K562 (cell line): ENCODE results near the gene VWA5B1. TPM values are rescaled to one million over a fixed set of nuclear protein-coding genes. Genes with fewer than 3 reads are reported as not detected.

Source experiments
- ARID2 ChIP-seq: fragments of 450-650 bp; IDR thresholded peaks from 2 replicates; pipeline ENCODE4 v1.6.1; 2017; ENCODE audit warnings: antibody characterized with exemption, mild to moderate bottlenecking
- ATF2 ChIP-seq: sonication (generic); formaldehyde crosslinking; IDR thresholded peaks from 2 replicates; pipeline ENCODE4 v1.8.1; 2022; ENCODE audit warnings: missing genetic modification reagents
- BRD4 ChIP-seq: fragments of 200-600 bp; sonication (generic); IDR thresholded peaks from 2 replicates; pipeline ENCODE4 v1.6.1; 2017; ENCODE audit warnings: inconsistent platforms
- C11orf30 ChIP-seq: fragments of 450-650 bp; IDR thresholded peaks from 2 replicates; pipeline ENCODE4 v1.6.1; 2016; ENCODE audit warnings: low read depth, mild to moderate bottlenecking
- CBFB ChIP-seq: sonication (generic); formaldehyde crosslinking; IDR thresholded peaks from 2 replicates; pipeline ENCODE4 v1.4.0; 2020; ENCODE audit warnings: mild to moderate bottlenecking, missing genetic modification reagents
- CBX3 ChIP-seq, 2 experiments: IDR thresholded peaks; 1 replicate in 1 of 2; 2 replicates in 1 of 2; pipeline ENCODE4 v1.6.1; 2012; ENCODE audit warnings: inconsistent platforms in 2 of 2, low read length in 2 of 2, borderline replicate concordance in 1 of 2, control low read depth in 1 of 2
- CREB3 ChIP-seq: fragments of 450-650 bp; conservative IDR thresholded peaks from 2 replicates; pipeline ENCODE4 v1.6.1; 2016; ENCODE audit warnings: missing genetic modification characterization, low read depth, mild to moderate bottlenecking, missing compliant biosample characterization, moderate library complexity
- E2F8 ChIP-seq: fragments of 450-650 bp; IDR thresholded peaks from 2 replicates; pipeline ENCODE4 v1.7.1; 2018; ENCODE audit warnings: mild to moderate bottlenecking, low read depth; ENCODE audit not compliant: partially characterized antibody
- GATAD2B ChIP-seq: fragments of 450-650 bp; IDR thresholded peaks from 2 replicates; pipeline ENCODE4 v1.6.1; 2017; ENCODE audit warnings: mild to moderate bottlenecking, borderline replicate concordance
- HCFC1 ChIP-seq: IDR thresholded peaks from 2 replicates; pipeline ENCODE4 v1.6.1; 2012; ENCODE audit warnings: low read depth, low read length, improper control_type of control experiment
- JUND ChIP-seq, 2 experiments: IDR thresholded peaks; 2 replicates in 1 of 2; 3 replicates in 1 of 2; pipeline ENCODE4 v1.6.1; 2011; ENCODE audit warnings: borderline replicate concordance in 2 of 2, low read depth in 2 of 2, low read length in 2 of 2, improper control_type of control experiment in 1 of 2, missing biosample characterization in 1 of 2, missing genetic modification characterization in 1 of 2, missing genetic modification reagents in 1 of 2
- KLF1 ChIP-seq: fragments of 450-650 bp; IDR thresholded peaks from 2 replicates; pipeline ENCODE4 v1.6.1; 2016; ENCODE audit warnings: missing genetic modification characterization, missing compliant biosample characterization
- KLF16 ChIP-seq: IDR thresholded peaks from 2 replicates; pipeline ENCODE4 v1.6.1; 2016; ENCODE audit warnings: antibody characterized with exemption
- MTA2 ChIP-seq: fragments of 450-650 bp; IDR thresholded peaks from 2 replicates; pipeline ENCODE4 v1.6.1; 2016; ENCODE audit warnings: low read depth
- POLR2H ChIP-seq: IDR thresholded peaks from 2 replicates; pipeline ENCODE4 v1.6.1; 2016; ENCODE audit warnings: missing genetic modification characterization, low read depth, mild to moderate bottlenecking, control low read depth, missing compliant biosample characterization, moderate library complexity
- POLR3G ChIP-seq: IDR thresholded peaks from 2 replicates; pipeline ENCODE4 v1.6.1; 2011; ENCODE audit not compliant: insufficient read length, insufficient replicate concordance; ENCODE audit errors: extremely low read depth
- PRMT5 ChIP-seq: sonication (generic); formaldehyde crosslinking; IDR thresholded peaks from 2 replicates; pipeline ENCODE4 v1.5.0; 2020; ENCODE audit warnings: missing genetic modification reagents
- RB1 ChIP-seq: fragments of 450-650 bp; IDR thresholded peaks from 2 replicates; pipeline ENCODE4 v1.6.1; 2017; ENCODE audit warnings: low read depth, mild to moderate bottlenecking
- SUPT5H ChIP-seq: fragments of 450-650 bp; IDR thresholded peaks from 2 replicates; pipeline ENCODE4 v1.6.1; 2016
- ZNF143 ChIP-seq: sonication (generic); formaldehyde crosslinking; IDR thresholded peaks from 2 replicates; pipeline ENCODE4 v1.9.0; 2022; ENCODE audit warnings: mild to moderate bottlenecking, missing genetic modification reagents
- polyA plus RNA-seq, 8 experiments: library from polyadenylated mRNA; depleted of rRNA in 4 of 8; stranded (reverse) in 5 of 8; unstranded in 3 of 8; fragments of >200 nt; fragmentation: Nextera tagmentation in 2 of 8; fragmentation: Illumina TruSeq in 1 of 8; extraction: Ambion mirVana in 2 of 8; extraction: Trizol in 1 of 8; gene quantifications; 2 replicates each; pipeline versions ENCODE4 v1.2.1 to v1.2.3, GENCODE V29; 2011 to 2014; ENCODE audit warnings: inconsistent platforms in 1 of 8, missing spikeins in 1 of 8
- total RNA-seq, 7 experiments: library from RNA; depleted of rRNA in 6 of 7; stranded (reverse); fragments of >200 nt in 6 of 7; fragmentation: Illumina TruSeq in 2 of 7; extraction: Trizol in 2 of 7; gene quantifications; 2 replicates each; pipeline versions ENCODE4 v1.2.1 to v1.2.3, GENCODE V29; 2011 to 2021; ENCODE audit warnings: low replicate concordance in 1 of 7
- TF ChIP-seq, protein P1 (sequence below): fragments of 250-450 bp; sonication (Bioruptor Pico); IDR thresholded peaks from 2 replicates; pipeline ENCODE4 v1.8.0; 2021; ENCODE audit warnings: borderline replicate concordance, mild to moderate bottlenecking, moderate library complexity; ENCODE audit not compliant: poor library complexity, severe bottlenecking
- TF ChIP-seq, protein P2 (sequence below): fragments of 450-650 bp; formaldehyde crosslinking; IDR thresholded peaks from 2 replicates; pipeline ENCODE4 v1.4.0; 2020; ENCODE audit warnings: mild to moderate bottlenecking

Gene VWA5B1
- total and polyA plus RNA-seq, 9 of the 15 experiments (the other 6 are each of a cell fraction or from before 2014, with no cell fraction given): not detected

- TF ChIP-seq E2F8 (no peak), MTA2 (no peak), C11orf30 (no peak), KLF1 (tag) (no peak), GATAD2B (no peak), CREB3 (tag) (no peak), BRD4 (no peak), JUND (IDR thresholded peaks at IDR 0.05; ENCODE audit: borderline replicate concordance, low read depth, low read length) (0 out of 2 replicates have a peak, but pooled peaks have one; percentile 5), JUND (tag; IDR thresholded peaks at IDR 0.05; ENCODE audit: borderline replicate concordance, low read depth, low read length) (no peak), ATF2 (CRISPR knock-in tag) (no peak), CBFB (CRISPR knock-in tag) (0 out of 2 replicates have a peak, but pooled peaks have one; percentile 21), POLR3G (no peak), CBX3 (IDR thresholded peaks at IDR 0.05; ENCODE audit: borderline replicate concordance in 1 of 2, low read length in 2 of 2) (0 out of 3 replicates have a peak, but pooled peaks of 1 of the 2 experiments have one; percentile 27), POLR2H (tag) (no peak), SUPT5H (no peak), PRMT5 (CRISPR knock-in tag) (no peak), ZNF143 (CRISPR knock-in tag) (no peak), HCFC1 (0 out of 2 replicates have a peak, but pooled peaks have one; percentile 6), KLF16 (peak; percentile 10; the same call in 1 of the 2 replicates), RB1 (no peak), ARID2 (0 out of 2 replicates have a peak, but pooled peaks have one; percentile 30)
- TF ChIP-seq, protein P1, sequence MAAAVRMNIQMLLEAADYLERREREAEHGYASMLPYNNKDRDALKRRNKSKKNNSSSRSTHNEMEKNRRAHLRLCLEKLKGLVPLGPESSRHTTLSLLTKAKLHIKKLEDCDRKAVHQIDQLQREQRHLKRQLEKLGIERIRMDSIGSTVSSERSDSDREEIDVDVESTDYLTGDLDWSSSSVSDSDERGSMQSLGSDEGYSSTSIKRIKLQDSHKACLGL (CRISPR knock-in tag): no peak
- TF ChIP-seq, protein P2, sequence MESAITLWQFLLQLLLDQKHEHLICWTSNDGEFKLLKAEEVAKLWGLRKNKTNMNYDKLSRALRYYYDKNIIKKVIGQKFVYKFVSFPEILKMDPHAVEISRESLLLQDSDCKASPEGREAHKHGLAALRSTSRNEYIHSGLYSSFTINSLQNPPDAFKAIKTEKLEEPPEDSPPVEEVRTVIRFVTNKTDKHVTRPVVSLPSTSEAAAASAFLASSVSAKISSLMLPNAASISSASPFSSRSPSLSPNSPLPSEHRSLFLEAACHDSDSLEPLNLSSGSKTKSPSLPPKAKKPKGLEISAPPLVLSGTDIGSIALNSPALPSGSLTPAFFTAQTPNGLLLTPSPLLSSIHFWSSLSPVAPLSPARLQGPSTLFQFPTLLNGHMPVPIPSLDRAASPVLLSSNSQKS: no peak
Measured at GRCh38 chr1:20361805-20362381, 71.2 kb downstream of the VWA5B1 start (continued).
